Stimulated activated CD4-positive, alpha-beta T cell treated with anti-CD3 and anti-CD28 coated beads, Interleukin-4, amount 100 ng/mL, for 24 hours (primary cell): ENCODE measurements around the gene RHBDF1.
"Not testable (repeated sequence)": the region's sequence is repeated elsewhere in the genome, so short reads cannot be mapped to it uniquely, and the experiment has no call there.

ENCODE experiments used
- DNase-seq: peaks from one replicate; pipeline ENCODE4 v3.0.0-alpha.2; 2020

The RHBDF1 gene

GRCh38 chr16:56231-56927 lies 16.1 kb downstream of the RHBDF1 start:
- no peak for DNase-seq

- DNase-seq, result no peak
These were observed 16.8 kb downstream of the RHBDF1 start for GRCh38 chr16:55571-56136.

- no peak for DNase-seq
These were observed 18.2 kb downstream of the RHBDF1 start for GRCh38 chr16:54237-54581.

- peak; percentile 98 for DNase-seq
These were observed 18.8 kb downstream of the RHBDF1 start, which contains the start of the genes POLR3K and SNRNP25 for GRCh38 chr16:53346-54236. Gene POLR3K, minus strand, starts transcription at chr16:53608. Its CDS starts 22 bp downstream, at chr16:53586. Gene SNRNP25, plus strand, starts transcription at chr16:53828. Its CDS starts 189 bp downstream, at chr16:54017.

GRCh38 chr16:50769-51591 lies 21.5 kb downstream of the RHBDF1 start:
- no peak for DNase-seq

- no peak for DNase-seq
These were observed 25.2 kb downstream of the RHBDF1 start for GRCh38 chr16:47234-47633.

GRCh38 chr16:46510-46909 lies 25.9 kb downstream of the RHBDF1 start:
- not testable (repeated sequence) for DNase-seq

- DNase-seq, result no peak
These were observed 27.0 kb downstream of the RHBDF1 start for GRCh38 chr16:45454-45853.

- DNase-seq, result no peak
These were observed 27.8 kb downstream of the RHBDF1 start for GRCh38 chr16:44655-45054.

- DNase-seq, result no peak
These were observed 29.1 kb downstream of the RHBDF1 start for GRCh38 chr16:43294-43693.

- no peak for DNase-seq
These were observed 29.7 kb downstream of the RHBDF1 start for GRCh38 chr16:42691-43090.

- DNase-seq, result no peak
These were observed 30.4 kb downstream of the RHBDF1 start for GRCh38 chr16:42069-42457.

GRCh38 chr16:41439-42068 lies 30.9 kb downstream of the RHBDF1 start:
- DNase-seq, result no peak

GRCh38 chr16:38941-39892 lies 33.2 kb downstream of the RHBDF1 start:
- peak; percentile 41 for DNase-seq

- not testable (repeated sequence) for DNase-seq
These were observed 34.2 kb downstream of the RHBDF1 start for GRCh38 chr16:38206-38605.

GRCh38 chr16:37511-37910 lies 34.9 kb downstream of the RHBDF1 start:
- DNase-seq, result no peak

GRCh38 chr16:36336-36984 lies 36.0 kb downstream of the RHBDF1 start:
- no peak for DNase-seq

- DNase-seq, result no peak
These were observed 36.6 kb downstream of the RHBDF1 start for GRCh38 chr16:35678-36305.

- no peak for DNase-seq
These were observed 37.3 kb downstream of the RHBDF1 start for GRCh38 chr16:35011-35677.

- DNase-seq, result no peak
These were observed 37.8 kb downstream of the RHBDF1 start for GRCh38 chr16:34648-34987.
